Smooth muscle cell (in vitro differentiated cells): ENCODE data around the gene UBFD1. TPM values are rescaled to one million over a fixed set of nuclear protein-coding genes. Genes with fewer than 3 reads are reported as not detected.

ENCODE experiments used
- DNase-seq: peaks from one replicate; lab custom pipeline; 2025; ENCODE audit not compliant: unreplicated experiment; lab: John Stamatoyannopoulos, UW
- H2AFZ ChIP-seq: fragments of 200-600 bp; sonication (generic); 2 replicates; pipeline ENCODE4 v1.6.0; 2016; ENCODE audit warnings: antibody characterized with exemption, low read depth, mild to moderate bottlenecking
- H3F3A ChIP-seq: fragments of 200-600 bp; sonication (generic); 2 replicates; pipeline ENCODE4 v1.6.0; 2017; ENCODE audit warnings: antibody characterized with exemption, low read depth
- H3K27ac ChIP-seq: fragments of 200-600 bp; sonication (generic); 2 replicates; pipeline ENCODE4 v1.5.1; 2016; ENCODE audit warnings: low read depth, mild to moderate bottlenecking
- H3K27me3 ChIP-seq: fragments of 200-600 bp; sonication (generic); 2 replicates; pipeline ENCODE4 v1.6.1; 2016; ENCODE audit warnings: low read depth, mild to moderate bottlenecking
- H3K36me3 ChIP-seq: fragments of 200-600 bp; sonication (generic); 2 replicates; pipeline ENCODE4 v1.5.1; 2016; ENCODE audit warnings: low read depth
- H3K4me1 ChIP-seq: fragments of 200-600 bp; sonication (generic); 2 replicates; pipeline ENCODE4 v1.5.1; 2016; ENCODE audit warnings: low read depth
- H3K4me2 ChIP-seq: fragments of 200-600 bp; sonication (generic); 2 replicates; pipeline ENCODE4 v1.6.0; 2016; ENCODE audit warnings: mild to moderate bottlenecking
- H3K4me3 ChIP-seq: fragments of 200-600 bp; sonication (generic); 2 replicates; pipeline ENCODE4 v1.5.1; 2016; ENCODE audit warnings: mild to moderate bottlenecking
- H3K79me2 ChIP-seq: fragments of 200-600 bp; sonication (generic); 2 replicates; pipeline ENCODE4 v1.6.0; 2016; ENCODE audit warnings: low read depth, mild to moderate bottlenecking
- H3K9ac ChIP-seq: fragments of 200-600 bp; sonication (generic); 2 replicates; pipeline ENCODE4 v1.6.0; 2016; ENCODE audit warnings: low read depth
- H3K9me3 ChIP-seq: fragments of 200-600 bp; sonication (generic); replicated peaks from 2 replicates; pipeline ENCODE4 v1.5.1; 2016; ENCODE audit warnings: low read depth
- H4K20me1 ChIP-seq: fragments of 200-600 bp; sonication (generic); 2 replicates; pipeline ENCODE4 v1.6.0; 2016; ENCODE audit warnings: low read depth
- WGBS: methylation state at CpG from one replicate; pipeline ENCODE4 v1.1.7; 2016; ENCODE audit warnings: low lambda C conversion rate; 5-methylcytosine and 5-hydroxymethylcytosine counted together
- polyA plus RNA-seq: library from polyadenylated mRNA; unstranded; fragments of >200 nt; fragmentation: Nextera tagmentation; extraction: Ambion mirVana; gene quantifications from 2 replicates; pipeline ENCODE4 v1.2.1, GENCODE V29; 2016
- total RNA-seq: library from RNA; depleted of rRNA; stranded (reverse); fragments of >200 nt; gene quantifications from 2 replicates; pipeline ENCODE4 v1.2.3, GENCODE V29; 2014
- TF ChIP-seq, protein P1 (sequence below): fragments of 200-600 bp; sonication (generic); IDR thresholded peaks from 2 replicates; pipeline ENCODE4 v1.5.1; 2017; ENCODE audit warnings: borderline replicate concordance, mild to moderate bottlenecking, antibody characterized with exemption; ENCODE audit not compliant: insufficient read depth, poor library complexity, severe bottlenecking

UBFD1 gene
- total and polyA plus RNA-seq, 2 experiments from 2014 or later, result 35.5 to 69.3 TPM

DNA sequence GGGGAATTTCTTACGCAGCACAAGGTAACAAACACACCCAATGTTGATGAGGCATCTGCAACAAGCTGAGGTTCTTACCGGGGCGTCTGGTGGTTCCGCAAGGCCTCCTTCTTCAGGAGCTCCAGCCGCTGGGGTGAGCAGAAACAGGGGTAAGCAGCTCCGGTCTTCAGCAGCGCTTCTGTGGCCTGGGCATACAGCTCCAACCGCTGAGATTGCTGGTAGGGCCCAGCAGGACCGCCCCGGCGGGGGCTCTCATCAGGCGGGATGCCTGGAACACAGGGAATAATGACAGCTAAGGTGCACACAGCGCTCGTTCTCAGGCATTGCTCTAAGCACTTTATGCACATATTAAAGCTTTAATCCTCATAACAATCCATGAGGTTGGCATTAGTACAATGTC is 13.1 kb upstream of the UBFD1 start:
- H3K9me3 ChIP-seq, result no peaks in the 10 kb centered on the region
- TF ChIP-seq, protein P1, sequence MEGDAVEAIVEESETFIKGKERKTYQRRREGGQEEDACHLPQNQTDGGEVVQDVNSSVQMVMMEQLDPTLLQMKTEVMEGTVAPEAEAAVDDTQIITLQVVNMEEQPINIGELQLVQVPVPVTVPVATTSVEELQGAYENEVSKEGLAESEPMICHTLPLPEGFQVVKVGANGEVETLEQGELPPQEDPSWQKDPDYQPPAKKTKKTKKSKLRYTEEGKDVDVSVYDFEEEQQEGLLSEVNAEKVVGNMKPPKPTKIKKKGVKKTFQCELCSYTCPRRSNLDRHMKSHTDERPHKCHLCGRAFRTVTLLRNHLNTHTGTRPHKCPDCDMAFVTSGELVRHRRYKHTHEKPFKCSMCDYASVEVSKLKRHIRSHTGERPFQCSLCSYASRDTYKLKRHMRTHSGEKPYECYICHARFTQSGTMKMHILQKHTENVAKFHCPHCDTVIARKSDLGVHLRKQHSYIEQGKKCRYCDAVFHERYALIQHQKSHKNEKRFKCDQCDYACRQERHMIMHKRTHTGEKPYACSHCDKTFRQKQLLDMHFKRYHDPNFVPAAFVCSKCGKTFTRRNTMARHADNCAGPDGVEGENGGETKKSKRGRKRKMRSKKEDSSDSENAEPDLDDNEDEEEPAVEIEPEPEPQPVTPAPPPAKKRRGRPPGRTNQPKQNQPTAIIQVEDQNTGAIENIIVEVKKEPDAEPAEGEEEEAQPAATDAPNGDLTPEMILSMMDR, result no peak
- H3K4me3 ChIP-seq, result no peak overlapping the region
- no peaks in the 10 kb centered on the region for H3K4me1 ChIP-seq
- H3K4me2 ChIP-seq, result no peak overlapping the region
- H3K79me2 ChIP-seq, result no peaks in the 10 kb centered on the region
- no peaks in the 10 kb centered on the region for H3K27me3 ChIP-seq
- WGBS, result 98% methylated on average over 14 of the region's 14 CpGs
- no peak for DNase-seq
- H3K27ac ChIP-seq, result no peak overlapping the region
- peaks cover 3% of the 10 kb centered on the region for H3F3A ChIP-seq
- H3K9ac ChIP-seq, result no peak overlapping the region
- H3K36me3 ChIP-seq, result peaks cover 6% of the 10 kb centered on the region
- no peaks in the 10 kb centered on the region for H4K20me1 ChIP-seq
- no peak overlapping the region for H2AFZ ChIP-seq

- no peaks in the 10 kb centered on the region for H3F3A ChIP-seq
- 97% methylated on average over 5 of the region's 5 CpGs for WGBS
- DNase-seq, result no peak
- no peaks in the 10 kb centered on the region for H4K20me1 ChIP-seq
- H3K9ac ChIP-seq, result no peak overlapping the region
- H3K36me3 ChIP-seq, result peaks cover 6% of the 10 kb centered on the region
- H2AFZ ChIP-seq, result no peak overlapping the region
- H3K9me3 ChIP-seq, result no peaks in the 10 kb centered on the region
- TF ChIP-seq, protein P1, result no peak
- H3K27ac ChIP-seq, result no peak overlapping the region
- no peak overlapping the region for H3K4me3 ChIP-seq
- no peaks in the 10 kb centered on the region for H3K27me3 ChIP-seq
- peaks cover 4% of the 10 kb centered on the region for H3K79me2 ChIP-seq
- H3K4me2 ChIP-seq, result no peak overlapping the region
- no peaks in the 10 kb centered on the region for H3K4me1 ChIP-seq
Measured at GRCh38 chr16:23549938-23550337, 7.6 kb upstream of the UBFD1 start.

GRCh38 chr16:23552161-23552560 is 5.4 kb upstream of the UBFD1 start:
- DNase-seq, result no peak
- Histone ChIP-seq H3K4me3 (no peak overlapping the region), H3K79me2 (peaks cover 18% of the 10 kb centered on the region), H3K36me3 (peaks cover 3% of the 10 kb centered on the region), H3K9me3 (no peaks in the 10 kb centered on the region), H3F3A (no peaks in the 10 kb centered on the region), H2AFZ (no peak overlapping the region), H3K9ac (no peak overlapping the region), H4K20me1 (no peaks in the 10 kb centered on the region), H3K4me2 (no peak overlapping the region), H3K4me1 (no peaks in the 10 kb centered on the region), H3K27me3 (no peaks in the 10 kb centered on the region), H3K27ac (no peak overlapping the region)
- TF ChIP-seq, protein P1, result no peak
- 79% methylated on average over 6 of the region's 6 CpGs for WGBS

GRCh38 chr16:23554536-23554935 is 3.0 kb upstream of the UBFD1 start:
- no peaks in the 10 kb centered on the region for H3F3A ChIP-seq
- H3K27ac ChIP-seq, result no peak overlapping the region
- H3K4me2 ChIP-seq, result no peak overlapping the region
- peaks cover 3% of the 10 kb centered on the region for H3K36me3 ChIP-seq
- no peak overlapping the region for H2AFZ ChIP-seq
- DNase-seq, result no peak
- no peak overlapping the region for H3K9ac ChIP-seq
- H3K4me3 ChIP-seq, result no peak overlapping the region
- no peaks in the 10 kb centered on the region for H3K27me3 ChIP-seq
- peaks cover 3% of the 10 kb centered on the region for H4K20me1 ChIP-seq
- H3K9me3 ChIP-seq, result no peaks in the 10 kb centered on the region
- TF ChIP-seq, protein P1, result no peak
- H3K4me1 ChIP-seq, result peaks cover 11% of the 10 kb centered on the region
- peaks cover 36% of the 10 kb centered on the region for H3K79me2 ChIP-seq
- WGBS, result 89% methylated on average over 3 of the region's 3 CpGs
